Stomach (tissue), 4 donors: ENCODE results near the gene RFX4.

Experiments used
- POLR2AphosphoS5 ChIP-seq, 3 donors: sonication (generic); formaldehyde crosslinking; IDR thresholded peaks; one replicate each; pipeline ENCODE4 v1.6.1; 2016; ENCODE audit warnings: antibody characterized with exemption in 3 of 3
- TF ChIP-seq, protein P1 (sequence below), 7 experiments: fragments of 450-650 bp in 4 of 7; fragments of 200-600 bp in 3 of 7; sonication (generic) in 3 of 7; IDR thresholded peaks; one replicate each; pipeline ENCODE4 v1.5.1; 2016 to 2019; ENCODE audit warnings: antibody characterized with exemption in 7 of 7, control low read depth in 2 of 7, mild to moderate bottlenecking in 1 of 7

DNA sequence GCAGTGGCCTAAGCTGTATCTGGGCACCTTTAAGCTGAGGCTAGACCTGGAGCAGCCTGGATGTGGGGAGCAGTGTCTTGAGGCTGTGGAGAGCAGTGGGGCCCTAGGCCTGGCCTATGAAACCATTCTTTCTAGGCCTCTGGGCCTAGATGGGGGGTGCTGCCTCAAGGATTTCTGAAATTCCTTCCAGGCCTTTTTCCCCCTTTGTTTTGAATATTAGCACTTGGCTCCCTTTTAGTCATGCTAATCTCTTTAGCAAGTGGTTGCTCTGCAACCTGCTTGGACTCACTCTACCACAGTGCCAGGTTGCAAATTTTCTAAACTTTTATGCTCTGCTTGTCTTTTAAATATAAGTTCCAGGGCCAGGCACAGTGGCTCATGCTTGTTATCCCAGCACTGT, 41.6 kb upstream of the RFX4 start:
- TF ChIP-seq, protein P1, sequence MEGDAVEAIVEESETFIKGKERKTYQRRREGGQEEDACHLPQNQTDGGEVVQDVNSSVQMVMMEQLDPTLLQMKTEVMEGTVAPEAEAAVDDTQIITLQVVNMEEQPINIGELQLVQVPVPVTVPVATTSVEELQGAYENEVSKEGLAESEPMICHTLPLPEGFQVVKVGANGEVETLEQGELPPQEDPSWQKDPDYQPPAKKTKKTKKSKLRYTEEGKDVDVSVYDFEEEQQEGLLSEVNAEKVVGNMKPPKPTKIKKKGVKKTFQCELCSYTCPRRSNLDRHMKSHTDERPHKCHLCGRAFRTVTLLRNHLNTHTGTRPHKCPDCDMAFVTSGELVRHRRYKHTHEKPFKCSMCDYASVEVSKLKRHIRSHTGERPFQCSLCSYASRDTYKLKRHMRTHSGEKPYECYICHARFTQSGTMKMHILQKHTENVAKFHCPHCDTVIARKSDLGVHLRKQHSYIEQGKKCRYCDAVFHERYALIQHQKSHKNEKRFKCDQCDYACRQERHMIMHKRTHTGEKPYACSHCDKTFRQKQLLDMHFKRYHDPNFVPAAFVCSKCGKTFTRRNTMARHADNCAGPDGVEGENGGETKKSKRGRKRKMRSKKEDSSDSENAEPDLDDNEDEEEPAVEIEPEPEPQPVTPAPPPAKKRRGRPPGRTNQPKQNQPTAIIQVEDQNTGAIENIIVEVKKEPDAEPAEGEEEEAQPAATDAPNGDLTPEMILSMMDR (IDR thresholded peaks at IDR 0.05) = no peak
- no peak for TF ChIP-seq POLR2AphosphoS5 (IDR thresholded peaks at IDR 0.05)
